GM18870 (cell line): Measurements from ENCODE around the gene TBX5.

Source experiments
- ATAC-seq: cut with Tn5 transposase; IDR thresholded peaks from one replicate; pipeline ENCODE4 v1.9.1; 2021; ENCODE audit warnings: moderate library complexity; ENCODE audit not compliant: unreplicated experiment

TBX5 gene

GRCh38 chr12:114406316-114406983, 506 bp upstream of the TBX5 start:
- ATAC-seq, result no peak

- ATAC-seq, result no peak
Observed at GRCh38 chr12:114404926-114405518, 922 bp downstream of the TBX5 start.

DNA sequence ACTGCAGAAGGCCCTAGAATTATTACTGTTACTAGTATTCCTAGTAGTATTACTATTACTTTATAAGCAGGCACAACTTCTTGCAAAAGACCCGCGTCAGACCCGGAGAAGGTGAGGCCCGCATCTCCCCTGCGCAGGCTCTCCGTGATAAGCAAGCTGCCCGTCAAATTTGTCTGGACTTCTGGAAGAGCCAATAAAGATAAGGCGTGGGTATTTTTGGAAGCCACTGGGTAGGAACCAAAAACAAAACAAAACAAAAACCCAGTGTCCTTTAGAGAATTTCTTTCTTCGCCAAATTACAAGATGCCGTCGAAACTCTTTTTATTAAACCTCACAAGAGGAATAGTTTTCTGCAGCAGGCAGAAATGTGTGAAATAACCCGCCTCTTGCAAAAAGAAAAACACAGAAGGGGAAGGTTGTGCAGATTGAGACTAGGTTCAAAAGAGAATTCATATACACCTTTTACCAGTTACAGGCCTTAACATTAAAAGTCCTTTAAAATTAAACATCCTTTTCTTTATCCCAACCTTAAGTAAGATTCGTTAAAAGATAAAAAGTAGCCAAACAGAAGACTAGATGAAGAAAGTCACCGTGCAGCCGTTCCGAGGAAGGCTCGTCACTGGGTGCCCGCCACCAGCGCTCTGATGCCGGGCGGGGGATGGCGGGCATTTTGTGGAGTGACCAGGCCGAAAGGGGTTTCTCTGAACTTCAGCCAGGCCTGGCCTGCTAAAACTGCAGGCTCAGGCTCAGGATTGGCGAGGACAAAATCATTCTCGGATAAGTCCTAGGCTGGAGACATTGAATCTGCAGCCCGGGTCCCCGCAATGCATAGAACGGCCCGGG, 1.6 kb downstream of the TBX5 start:
- no peak for ATAC-seq

DNA sequence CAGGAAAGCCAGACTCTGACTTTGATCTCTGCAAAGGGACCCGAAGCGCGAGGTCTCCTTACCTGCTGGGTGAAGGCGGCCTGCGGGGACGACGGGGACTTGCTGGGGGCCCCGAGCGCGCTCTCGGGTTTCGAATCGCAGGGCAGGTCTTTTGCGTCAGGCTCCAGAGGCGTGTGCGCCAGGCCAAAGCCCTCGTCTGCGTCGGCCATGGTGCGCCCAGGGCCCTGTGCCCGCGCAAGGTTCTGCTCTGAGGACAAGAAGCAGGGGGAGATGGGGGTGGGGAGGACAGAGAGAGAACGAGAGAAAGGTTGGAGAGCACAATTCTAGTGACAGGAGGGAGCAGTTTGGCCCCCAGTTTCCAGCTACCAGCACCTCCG, 2.3 kb downstream of the TBX5 start:
- ATAC-seq, result no peak

DNA sequence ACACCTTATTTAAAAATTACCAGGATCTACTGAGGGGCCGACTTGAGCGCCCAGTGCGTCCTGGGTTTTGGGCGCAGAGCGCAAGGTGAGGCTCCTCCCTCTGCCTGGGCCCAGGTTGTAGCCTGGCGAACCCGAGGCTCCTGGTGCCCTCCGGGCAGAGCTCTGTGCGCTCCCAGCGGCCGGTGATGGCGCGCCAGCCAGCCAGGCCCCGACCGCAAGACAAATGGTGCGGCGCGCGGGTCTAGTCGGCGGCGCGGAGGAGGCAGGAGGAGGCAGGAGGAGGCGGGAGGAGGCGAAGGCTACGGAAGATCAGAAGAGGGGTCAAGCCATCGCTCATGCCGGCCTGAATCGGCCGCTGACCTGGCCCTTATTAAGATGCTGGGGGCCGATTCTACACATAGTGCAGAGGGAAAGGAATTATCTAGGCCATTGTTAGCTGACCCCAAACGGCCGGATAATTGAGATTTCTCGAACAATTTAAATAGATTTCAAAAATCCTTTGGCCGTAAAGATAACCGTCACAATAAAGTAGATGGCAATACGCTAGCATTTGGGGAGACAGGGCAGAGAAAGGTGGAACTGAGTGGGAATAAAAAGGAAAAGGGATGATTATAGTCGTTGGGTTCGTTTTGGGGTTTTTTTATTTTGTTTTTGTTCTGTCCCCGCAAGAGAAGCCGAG, 2.8 kb downstream of the TBX5 start:
- ATAC-seq, result no peak

DNA sequence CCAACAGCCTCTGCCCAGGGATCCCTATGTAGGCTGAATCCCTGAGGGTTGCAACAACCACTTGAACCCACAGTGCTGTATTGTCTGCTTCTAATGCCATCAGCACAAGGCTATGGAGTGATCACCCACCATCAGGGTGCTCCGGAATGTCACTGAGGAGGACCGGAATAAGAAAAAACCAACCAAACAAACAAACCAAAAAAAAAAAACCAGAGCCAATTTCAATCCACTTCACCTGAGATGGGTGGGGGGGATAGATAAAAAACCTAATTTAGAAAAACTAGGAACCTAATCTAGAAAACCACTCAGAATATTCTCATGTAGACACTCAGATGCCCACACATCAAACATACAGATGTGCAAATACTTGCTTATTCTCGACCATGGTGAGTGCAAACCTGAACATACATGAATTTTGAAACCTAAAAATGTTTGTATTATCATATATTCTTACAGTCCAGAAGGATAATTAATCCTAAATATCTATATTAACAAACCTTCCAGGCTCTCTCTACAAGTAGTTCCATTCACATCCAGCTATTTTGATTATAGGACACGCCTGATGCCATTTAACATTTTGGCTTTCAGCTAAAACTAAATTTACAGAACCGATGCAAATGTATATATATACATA, 3.7 kb downstream of the TBX5 start:
- no peak for ATAC-seq

DNA sequence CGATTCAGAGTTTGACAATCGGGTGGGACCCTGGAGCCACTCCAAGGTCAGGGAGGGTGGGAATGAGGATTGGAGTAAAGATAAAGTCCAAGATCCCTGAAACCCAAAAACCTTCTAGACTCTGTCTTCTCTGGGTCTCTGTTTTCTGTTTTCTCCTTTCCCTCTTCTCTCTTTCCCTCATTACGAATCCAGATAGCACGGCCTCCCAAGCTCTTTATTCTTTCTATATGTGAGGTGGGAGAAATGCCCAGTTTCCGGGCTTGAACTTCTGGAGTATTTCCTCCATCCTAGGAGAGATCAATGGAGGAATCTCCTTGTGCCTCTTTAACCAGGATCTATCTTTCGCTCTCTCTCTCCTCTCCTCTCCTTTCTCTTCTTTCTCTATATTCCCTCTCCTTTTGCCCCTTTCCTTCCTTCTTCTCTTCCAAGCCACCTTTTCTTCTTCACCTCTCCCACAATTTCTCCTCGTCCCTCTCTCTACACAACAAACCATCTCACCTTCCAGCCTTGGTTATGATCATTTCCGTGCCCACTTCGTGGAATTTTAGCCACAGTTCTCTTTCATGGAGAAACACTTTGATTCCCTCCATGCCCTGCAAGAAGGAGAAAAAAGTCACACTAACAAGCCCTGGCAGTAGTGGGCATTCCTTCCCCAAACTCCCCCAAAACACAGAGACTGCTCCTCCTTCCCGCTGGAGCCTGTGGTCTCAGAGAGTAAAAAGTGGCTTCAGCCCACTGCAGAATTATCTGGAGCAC, 4.4 kb downstream of the TBX5 start:
- ATAC-seq, result no peak

- no peak for ATAC-seq
Observed at GRCh38 chr12:114400925-114401324, 5.0 kb downstream of the TBX5 start.

GRCh38 chr12:114400361-114400811, 5.6 kb downstream of the TBX5 start:
- ATAC-seq, result no peak

- ATAC-seq, result no peak
Observed at GRCh38 chr12:114399664-114400211, 6.2 kb downstream of the TBX5 start.

DNA sequence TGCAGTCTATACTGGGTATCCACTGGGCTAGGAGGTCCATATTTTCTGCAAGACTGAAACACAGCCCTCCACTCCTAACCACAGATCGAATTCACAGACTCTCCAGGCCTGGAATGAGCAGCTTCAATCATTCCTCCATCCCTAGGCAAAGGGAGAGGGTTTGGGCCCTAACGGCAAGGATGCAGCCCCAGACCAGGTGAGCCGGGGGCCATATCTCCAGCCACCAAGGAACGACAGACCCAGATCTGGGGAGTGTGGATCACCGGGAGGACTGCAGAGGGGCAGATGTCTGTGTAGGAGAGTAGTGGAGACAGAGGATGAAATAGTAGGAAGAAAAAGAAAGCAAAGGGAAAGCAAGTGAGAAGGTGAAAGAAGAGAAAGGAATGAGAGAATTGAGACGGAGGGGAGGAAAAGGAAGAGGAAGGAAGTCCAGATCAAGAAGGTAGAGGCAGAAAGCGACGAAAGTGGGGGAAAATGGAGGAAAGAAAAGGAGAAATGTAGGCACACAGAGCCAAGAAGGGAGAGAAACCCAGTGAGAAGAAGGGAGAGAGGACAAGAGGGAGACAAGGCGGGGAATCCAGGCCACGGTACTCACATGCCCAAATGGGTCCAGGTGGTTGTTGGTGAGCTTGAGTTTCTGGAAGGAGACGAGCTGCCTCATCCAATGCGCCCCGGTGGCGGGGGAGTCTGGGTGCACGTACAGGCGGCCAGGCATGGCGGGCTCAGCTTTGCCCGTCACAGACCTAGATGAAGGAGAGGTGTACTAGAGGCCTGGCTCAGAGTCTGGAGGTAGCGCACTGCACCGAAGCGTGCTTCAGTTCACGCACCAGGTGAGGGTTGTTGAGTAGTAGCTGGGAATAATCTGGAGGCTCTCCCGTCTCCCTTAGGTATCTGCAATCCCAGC, 7.7 kb downstream of the TBX5 start:
- no peak for ATAC-seq

DNA sequence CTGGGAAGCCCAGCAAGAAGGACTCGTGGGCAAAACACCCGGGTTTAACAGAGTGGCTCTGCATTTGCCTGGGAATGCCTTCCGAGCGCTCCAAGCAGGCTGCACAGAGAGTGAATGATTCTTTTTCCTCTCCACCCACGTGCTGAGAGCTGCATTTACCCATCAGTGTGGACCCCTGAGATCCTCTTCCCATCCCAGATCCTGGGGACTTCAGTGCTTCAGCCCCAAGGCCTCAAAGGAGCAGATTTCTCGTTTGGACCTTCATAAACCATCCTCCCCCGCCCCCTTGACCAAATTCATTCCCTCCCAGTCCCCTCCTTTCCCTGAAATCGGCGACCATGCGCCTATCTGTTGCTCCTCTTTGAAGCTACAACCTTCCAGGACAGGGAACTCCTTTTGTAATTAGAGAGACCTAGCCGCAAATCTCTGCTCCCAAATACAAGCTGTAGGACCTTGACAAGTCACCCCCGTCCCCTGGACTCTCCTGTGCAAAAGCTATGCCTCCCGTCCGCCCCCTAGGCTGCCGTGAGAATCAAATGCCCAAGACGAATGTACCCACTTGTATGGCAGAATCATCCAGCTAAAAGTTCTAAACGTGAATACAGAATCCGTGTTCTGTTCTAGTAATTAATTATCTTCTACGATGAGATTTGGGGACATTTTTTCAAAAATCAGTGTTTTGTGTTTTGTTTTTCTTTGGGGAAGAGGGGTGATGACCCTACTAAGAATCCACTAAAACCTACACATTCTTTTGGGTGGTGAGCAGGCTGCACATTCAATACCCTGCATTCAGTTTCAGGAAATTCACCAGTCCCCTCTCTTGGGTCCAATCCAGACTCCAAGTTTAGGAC, 8.8 kb downstream of the TBX5 start:
- no peak for ATAC-seq

DNA sequence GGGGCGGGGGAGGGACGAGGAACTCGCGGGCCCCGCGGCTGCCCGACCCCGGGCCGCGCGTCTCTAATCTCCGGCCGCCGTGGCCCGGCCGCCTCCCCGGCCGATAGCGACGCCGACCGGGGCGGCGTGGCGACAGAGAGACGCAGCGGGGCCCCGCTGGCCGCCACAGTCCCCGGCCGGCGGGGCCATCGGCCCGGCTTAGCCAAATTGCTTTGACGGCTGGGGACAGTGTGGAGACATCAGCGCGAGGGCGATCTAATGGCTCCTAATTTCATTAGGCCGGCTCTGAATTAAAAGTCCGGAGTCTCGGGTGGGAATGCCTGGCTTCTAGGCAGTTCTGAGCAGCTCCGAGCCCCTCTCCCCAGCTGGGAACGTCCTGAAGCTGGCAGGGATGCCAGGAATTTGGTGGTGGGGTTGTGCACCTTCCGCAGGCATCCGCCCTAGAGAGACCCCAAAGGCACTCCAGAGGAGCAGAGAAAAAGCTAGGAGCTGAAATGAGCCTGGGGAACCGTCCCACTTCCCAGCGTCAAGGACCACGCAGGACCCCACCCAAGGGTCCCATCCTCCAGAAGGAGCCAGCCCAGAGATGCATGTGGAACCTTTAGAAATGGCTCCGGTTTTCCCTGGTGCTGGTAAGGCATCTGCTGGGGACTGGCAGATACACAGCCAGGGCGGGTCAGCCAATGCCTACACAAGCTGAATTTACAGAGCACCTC, 9.6 kb downstream of the TBX5 start:
- no peak for ATAC-seq

DNA sequence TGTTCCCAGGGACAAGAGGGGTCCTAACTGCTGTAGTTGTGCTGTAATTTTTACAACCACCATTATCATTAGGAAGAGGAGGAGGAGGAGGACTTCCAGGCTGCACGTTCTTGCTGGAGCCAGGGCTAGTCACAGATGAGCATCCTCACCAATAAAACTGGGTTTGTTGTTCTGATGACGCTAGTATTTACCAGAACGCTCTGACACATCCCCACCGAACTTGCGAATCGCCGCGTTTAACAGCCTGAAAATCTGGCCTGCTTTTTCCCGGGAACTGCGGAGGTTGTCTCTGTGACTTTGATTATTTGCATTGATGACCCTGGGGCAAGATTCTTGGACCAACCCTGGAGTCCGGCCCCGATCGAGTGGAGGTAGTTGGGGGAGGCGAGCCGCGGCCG, 10.2 kb downstream of the TBX5 start:
- ATAC-seq, result no peak

- ATAC-seq, result no peak
Observed at GRCh38 chr12:114395233-114395632, 10.7 kb downstream of the TBX5 start.

DNA sequence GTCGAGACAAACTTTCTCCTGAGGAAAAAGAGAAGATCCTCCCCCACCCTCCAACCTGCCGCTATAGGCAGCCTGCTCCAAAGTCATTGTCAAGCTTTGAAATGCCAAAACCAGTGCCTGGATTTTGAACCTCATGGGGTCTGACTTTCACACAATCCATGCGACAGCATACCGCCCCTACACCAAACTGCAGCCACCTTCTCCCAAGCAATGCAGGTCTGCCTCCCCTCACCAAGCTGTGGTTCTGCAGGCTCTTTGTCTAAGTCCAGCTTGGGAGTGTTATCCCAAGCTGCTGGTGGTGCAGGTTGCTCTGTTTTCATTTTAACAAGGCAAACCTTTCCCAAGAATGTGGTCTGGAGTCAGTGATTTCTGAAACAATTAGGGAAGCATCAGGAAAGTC, 12.4 kb downstream of the TBX5 start:
- ATAC-seq, result no peak

DNA sequence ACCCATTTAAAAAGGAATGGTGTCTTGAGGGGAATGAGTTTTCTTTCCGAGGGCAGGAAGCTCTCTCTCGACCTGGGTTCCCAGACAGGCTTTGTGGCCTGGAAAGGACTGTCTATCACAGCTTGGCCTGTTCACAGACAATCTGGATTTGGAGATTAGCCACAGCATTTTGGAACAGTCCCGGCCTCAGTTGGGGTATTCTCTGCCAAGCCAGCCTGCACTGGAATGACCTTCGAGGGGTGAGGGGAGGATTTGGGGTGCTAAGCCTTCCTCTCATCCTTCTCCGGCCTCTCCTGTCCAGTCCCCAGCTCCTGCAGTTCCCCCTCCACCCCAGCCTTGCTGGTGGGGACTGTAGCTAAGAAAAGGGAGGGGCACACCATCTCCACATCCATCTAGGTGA, 13.0 kb downstream of the TBX5 start:
- ATAC-seq, result no peak
